Neural cell (in vitro differentiated cells): ENCODE measurements around the gene STX1A.

Experiments
- EZH2 ChIP-seq: fragments of 200-600, 300-800 bp; shearing (Covaris generic), sonication (generic); IDR thresholded peaks from 2 replicates; pipeline ENCODE4 v1.6.1; 2014; ENCODE audit warnings: antibody characterized with exemption, low read length, borderline replicate concordance, mild to moderate bottlenecking; ENCODE audit not compliant: insufficient read depth, poor library complexity, severe bottlenecking
- TAF1 ChIP-seq: IDR thresholded peaks from 2 replicates; pipeline ENCODE4 v1.6.1; 2012; ENCODE audit warnings: low read depth
- TF ChIP-seq, protein P1 (sequence below): fragments of 450-650 bp; IDR thresholded peaks from 2 replicates; pipeline ENCODE4 v1.5.1; 2014; ENCODE audit warnings: antibody characterized with exemption, mild to moderate bottlenecking, moderate library complexity; ENCODE audit not compliant: poor library complexity, severe bottlenecking
- TF ChIP-seq, protein P2 (sequence below): IDR thresholded peaks from 2 replicates; pipeline ENCODE4 v1.6.1; 2012; ENCODE audit warnings: borderline replicate concordance

DNA sequence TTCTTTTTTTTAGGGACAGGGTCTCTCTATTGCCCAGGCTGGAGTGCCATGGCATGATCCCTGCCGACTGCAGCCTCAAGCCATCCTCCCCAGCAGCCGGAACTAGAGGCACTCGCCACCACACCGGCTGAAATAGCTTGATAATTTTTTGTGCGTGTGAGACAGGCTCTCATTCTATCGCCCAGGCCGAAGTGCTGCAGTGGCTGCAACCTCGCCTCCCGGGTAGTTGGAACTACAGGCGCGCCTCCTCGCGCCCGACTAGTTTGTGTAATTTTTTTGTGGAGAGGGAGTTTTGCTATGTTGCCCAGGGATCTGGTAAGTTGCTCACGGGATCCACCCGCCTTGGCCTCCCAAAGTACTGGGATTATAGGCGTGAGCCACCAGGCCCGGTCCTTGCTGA, 34.2 kb downstream of the STX1A start:
- TF ChIP-seq, protein P1, sequence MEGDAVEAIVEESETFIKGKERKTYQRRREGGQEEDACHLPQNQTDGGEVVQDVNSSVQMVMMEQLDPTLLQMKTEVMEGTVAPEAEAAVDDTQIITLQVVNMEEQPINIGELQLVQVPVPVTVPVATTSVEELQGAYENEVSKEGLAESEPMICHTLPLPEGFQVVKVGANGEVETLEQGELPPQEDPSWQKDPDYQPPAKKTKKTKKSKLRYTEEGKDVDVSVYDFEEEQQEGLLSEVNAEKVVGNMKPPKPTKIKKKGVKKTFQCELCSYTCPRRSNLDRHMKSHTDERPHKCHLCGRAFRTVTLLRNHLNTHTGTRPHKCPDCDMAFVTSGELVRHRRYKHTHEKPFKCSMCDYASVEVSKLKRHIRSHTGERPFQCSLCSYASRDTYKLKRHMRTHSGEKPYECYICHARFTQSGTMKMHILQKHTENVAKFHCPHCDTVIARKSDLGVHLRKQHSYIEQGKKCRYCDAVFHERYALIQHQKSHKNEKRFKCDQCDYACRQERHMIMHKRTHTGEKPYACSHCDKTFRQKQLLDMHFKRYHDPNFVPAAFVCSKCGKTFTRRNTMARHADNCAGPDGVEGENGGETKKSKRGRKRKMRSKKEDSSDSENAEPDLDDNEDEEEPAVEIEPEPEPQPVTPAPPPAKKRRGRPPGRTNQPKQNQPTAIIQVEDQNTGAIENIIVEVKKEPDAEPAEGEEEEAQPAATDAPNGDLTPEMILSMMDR: no peak
- TF ChIP-seq EZH2 (no peak), TAF1 (no peak)
- TF ChIP-seq, protein P2, sequence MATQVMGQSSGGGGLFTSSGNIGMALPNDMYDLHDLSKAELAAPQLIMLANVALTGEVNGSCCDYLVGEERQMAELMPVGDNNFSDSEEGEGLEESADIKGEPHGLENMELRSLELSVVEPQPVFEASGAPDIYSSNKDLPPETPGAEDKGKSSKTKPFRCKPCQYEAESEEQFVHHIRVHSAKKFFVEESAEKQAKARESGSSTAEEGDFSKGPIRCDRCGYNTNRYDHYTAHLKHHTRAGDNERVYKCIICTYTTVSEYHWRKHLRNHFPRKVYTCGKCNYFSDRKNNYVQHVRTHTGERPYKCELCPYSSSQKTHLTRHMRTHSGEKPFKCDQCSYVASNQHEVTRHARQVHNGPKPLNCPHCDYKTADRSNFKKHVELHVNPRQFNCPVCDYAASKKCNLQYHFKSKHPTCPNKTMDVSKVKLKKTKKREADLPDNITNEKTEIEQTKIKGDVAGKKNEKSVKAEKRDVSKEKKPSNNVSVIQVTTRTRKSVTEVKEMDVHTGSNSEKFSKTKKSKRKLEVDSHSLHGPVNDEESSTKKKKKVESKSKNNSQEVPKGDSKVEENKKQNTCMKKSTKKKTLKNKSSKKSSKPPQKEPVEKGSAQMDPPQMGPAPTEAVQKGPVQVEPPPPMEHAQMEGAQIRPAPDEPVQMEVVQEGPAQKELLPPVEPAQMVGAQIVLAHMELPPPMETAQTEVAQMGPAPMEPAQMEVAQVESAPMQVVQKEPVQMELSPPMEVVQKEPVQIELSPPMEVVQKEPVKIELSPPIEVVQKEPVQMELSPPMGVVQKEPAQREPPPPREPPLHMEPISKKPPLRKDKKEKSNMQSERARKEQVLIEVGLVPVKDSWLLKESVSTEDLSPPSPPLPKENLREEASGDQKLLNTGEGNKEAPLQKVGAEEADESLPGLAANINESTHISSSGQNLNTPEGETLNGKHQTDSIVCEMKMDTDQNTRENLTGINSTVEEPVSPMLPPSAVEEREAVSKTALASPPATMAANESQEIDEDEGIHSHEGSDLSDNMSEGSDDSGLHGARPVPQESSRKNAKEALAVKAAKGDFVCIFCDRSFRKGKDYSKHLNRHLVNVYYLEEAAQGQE: no peak
